Activated T-helper 2 cell treated with anti-CD3 and anti-CD28 coated beads, Interferon-gamma antibody, Interleukin-2, Interleukin-4, amounts not matched to agents 10 μg/mL and 5 μg/mL and 100 μg/mL, durations not matched to agents 14 hours and 24 hours and 36 hours (primary cell): ENCODE results near the gene MCEE. TPM values are rescaled to one million over a fixed set of nuclear protein-coding genes. Genes with fewer than 3 reads are reported as not detected.
"Not testable (repeated sequence)": the region's sequence is repeated elsewhere in the genome, so short reads cannot be mapped to it uniquely, and the experiment has no call there.

Source experiments
- DNase-seq: peaks from one replicate; pipeline ENCODE4 v3.0.0; 2021; ENCODE audit warnings: low spot score
- H3K27ac Mint-ChIP-seq: one replicate; pipeline ENCODE4 v1.8.0; 2021; ENCODE audit warnings: mixed read lengths
- H3K27me3 Mint-ChIP-seq: one replicate; pipeline ENCODE4 v1.8.0; 2021; ENCODE audit warnings: low read depth, mixed read lengths
- H3K36me3 Mint-ChIP-seq: one replicate; pipeline ENCODE4 v1.8.0; 2021; ENCODE audit warnings: low read depth, mixed read lengths
- H3K4me1 Mint-ChIP-seq: one replicate; pipeline ENCODE4 v1.8.0; 2021; ENCODE audit warnings: low read depth, mixed read lengths
- H3K4me3 Mint-ChIP-seq: one replicate; pipeline ENCODE4 v1.8.0; 2021; ENCODE audit warnings: low read depth, mild to moderate bottlenecking, moderate library complexity, mixed read lengths
- H3K9me3 Mint-ChIP-seq: one replicate; pipeline ENCODE4 v1.8.0; 2021; ENCODE audit warnings: mixed read lengths
- intact Hi-C: fragments of 100-400 bp; cut with micrococcal nuclease; formaldehyde crosslinking; loops from one replicate; pipeline ENCODE4 v1.15.1; 2023
- total RNA-seq: library from RNA; stranded (reverse); gene quantifications from 2 replicates; pipeline ENCODE4 v1.2.3, GENCODE V29; 2022

Gene MCEE
- total RNA-seq, 1 donor from 2014 or later, result 12.8 TPM

GRCh38 chr2:71150082-71150816 lies 20.2 kb upstream of the MCEE start:
- H3K9me3 Mint-ChIP-seq, result no peaks in the 10 kb centered on the region
- peaks cover 50% of the 10 kb centered on the region for H3K36me3 Mint-ChIP-seq
- DNase-seq, result no peak
- H3K27ac Mint-ChIP-seq, result no peak overlapping the region
- H3K4me3 Mint-ChIP-seq, result no peak overlapping the region
- intact Hi-C loops, result no loop called here
- H3K4me1 Mint-ChIP-seq, result no peaks in the 10 kb centered on the region
- no peaks in the 10 kb centered on the region for H3K27me3 Mint-ChIP-seq

GRCh38 chr2:71148506-71149063 lies 18.6 kb upstream of the MCEE start:
- no peak for DNase-seq
- no peaks in the 10 kb centered on the region for H3K27me3 Mint-ChIP-seq
- H3K9me3 Mint-ChIP-seq, result no peaks in the 10 kb centered on the region
- H3K27ac Mint-ChIP-seq, result no peak overlapping the region
- H3K4me1 Mint-ChIP-seq, result no peaks in the 10 kb centered on the region
- H3K4me3 Mint-ChIP-seq, result no peak overlapping the region
- H3K36me3 Mint-ChIP-seq, result peaks cover 67% of the 10 kb centered on the region
- intact Hi-C loops, result no loop called here

DNA sequence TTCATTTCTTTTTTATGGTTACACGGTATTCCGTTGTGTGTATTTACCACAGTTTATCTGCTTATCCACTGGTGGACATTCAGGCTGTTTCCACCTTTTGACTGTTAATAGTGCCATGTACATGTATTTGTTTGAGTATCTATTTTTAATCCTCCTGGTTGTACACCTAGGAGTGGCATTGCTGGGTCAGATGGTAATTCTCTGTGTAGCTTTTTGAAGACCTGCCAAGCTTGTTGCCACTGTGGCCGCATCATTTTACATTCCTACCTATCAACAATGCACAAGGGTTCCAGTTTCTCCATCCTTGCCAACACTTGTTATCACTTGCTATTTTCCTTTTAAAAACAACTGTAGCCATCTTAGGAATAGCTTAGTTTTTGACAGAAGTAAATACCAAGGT lies 13.8 kb upstream of the MCEE start:
- Mint-ChIP-seq H3K4me1 (peaks cover 4% of the 10 kb centered on the region), H3K36me3 (peaks cover 85% of the 10 kb centered on the region), H3K4me3 (no peak overlapping the region), H3K9me3 (no peaks in the 10 kb centered on the region), H3K27me3 (no peaks in the 10 kb centered on the region), H3K27ac (no peak overlapping the region)
- intact Hi-C loops, result no loop called here
- no peak for DNase-seq

DNA sequence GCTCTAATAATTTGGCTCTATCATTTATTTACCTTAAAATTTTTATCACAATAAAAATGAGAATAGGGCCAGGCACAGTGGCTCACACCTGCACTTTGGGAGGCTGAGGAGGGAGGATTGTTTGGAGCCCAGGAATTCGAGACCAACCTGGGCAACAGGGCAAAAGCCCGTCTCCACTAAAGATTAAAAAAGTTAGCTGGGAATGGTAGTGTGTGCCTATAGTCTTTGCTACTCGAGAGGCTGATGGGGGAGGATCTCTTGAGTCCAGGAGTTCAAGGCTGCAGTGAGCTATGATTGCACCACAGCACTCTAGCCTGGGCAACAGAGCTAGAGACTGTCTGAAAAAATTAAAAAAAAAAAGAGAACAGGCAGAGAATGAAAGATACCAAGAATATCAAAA lies 6.1 kb upstream of the MCEE start:
- Mint-ChIP-seq H3K27me3 (no peaks in the 10 kb centered on the region), H3K4me3 (no peak overlapping the region), H3K27ac (no peak overlapping the region), H3K9me3 (no peaks in the 10 kb centered on the region), H3K4me1 (peaks cover 4% of the 10 kb centered on the region), H3K36me3 (peaks cover 55% of the 10 kb centered on the region)
- intact Hi-C loops, result loop anchor here (10.0 kb wide), 1 partner anchor 139 kb away; no protein-coding TSS in a partner anchor
- DNase-seq, result no peak

GRCh38 chr2:71133603-71134002 lies 3.6 kb upstream of the MCEE start:
- Mint-ChIP-seq H3K36me3 (peaks cover 37% of the 10 kb centered on the region), H3K4me1 (peaks cover 6% of the 10 kb centered on the region), H3K27me3 (no peaks in the 10 kb centered on the region), H3K27ac (no peak overlapping the region), H3K9me3 (no peaks in the 10 kb centered on the region), H3K4me3 (no peak overlapping the region)
- intact Hi-C loops, result loop anchor here (10.0 kb wide), 1 partner anchor 141 kb away; no protein-coding TSS in a partner anchor
- no peak for DNase-seq

GRCh38 chr2:71131387-71132166 lies 1.5 kb upstream of the MCEE start:
- peaks cover 25% of the 10 kb centered on the region for H3K36me3 Mint-ChIP-seq
- intact Hi-C loops, result loop anchor here (2.0 to 10.0 kb wide), 2 partner anchors 143 to 199 kb away; partner anchors contain the start of gene ZNF638
- peaks cover 13% of the 10 kb centered on the region for H3K4me1 Mint-ChIP-seq

DNA sequence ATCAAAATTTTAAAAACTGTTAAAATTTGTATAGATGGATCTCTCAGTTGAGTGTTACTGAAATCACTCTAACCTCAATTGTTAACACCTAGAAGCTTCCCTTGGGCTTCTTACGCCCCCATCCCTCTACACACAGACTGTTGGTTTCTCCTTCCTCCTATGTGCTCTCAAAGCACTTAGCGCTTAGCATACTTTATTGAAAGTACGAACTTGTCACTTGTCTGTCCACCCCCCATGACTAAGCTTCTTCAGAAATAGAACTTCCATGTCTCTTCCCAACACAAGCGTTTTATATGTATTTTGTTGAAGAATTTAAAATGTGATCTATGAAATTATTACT lies 846 bp upstream of the MCEE start:
- Mint-ChIP-seq H3K9me3 (no peaks in the 10 kb centered on the region), H3K36me3 (peaks cover 20% of the 10 kb centered on the region), H3K27me3 (no peaks in the 10 kb centered on the region), H3K4me1 (peaks cover 13% of the 10 kb centered on the region), H3K27ac (no peak overlapping the region), H3K4me3 (no peak overlapping the region)
- no peak for DNase-seq
- intact Hi-C loops, result loop anchor here (1.0 to 10.0 kb wide), 4 partner anchors 63 to 200 kb away; partner anchors contain the start of genes NAGK, PAIP2B and ZNF638

More at GRCh38 chr2:71131387-71132166, 1.5 kb upstream of the MCEE start:
- not testable (repeated sequence) for H3K9me3 Mint-ChIP-seq, H3K27me3 Mint-ChIP-seq, DNase-seq, H3K4me3 Mint-ChIP-seq, H3K27ac Mint-ChIP-seq

DNA sequence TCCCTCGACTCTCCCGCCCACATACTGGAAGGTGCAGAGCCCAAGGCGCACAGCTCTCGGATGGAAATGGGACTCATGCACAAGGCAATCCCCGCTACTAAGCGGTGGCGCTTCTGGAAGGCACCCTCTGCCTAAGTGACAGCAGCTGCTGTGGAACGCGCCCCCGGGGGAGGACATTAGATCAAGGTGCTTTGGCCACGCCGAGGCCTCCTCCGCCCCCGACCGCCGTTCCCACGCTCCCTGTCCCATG lies 202 bp downstream of the MCEE start:
- Mint-ChIP-seq H3K36me3 (peaks cover 17% of the 10 kb centered on the region), H3K4me3 (no peak overlapping the region), H3K9me3 (no peaks in the 10 kb centered on the region), H3K27ac (no peak overlapping the region), H3K4me1 (peaks cover 13% of the 10 kb centered on the region), H3K27me3 (no peaks in the 10 kb centered on the region)
- intact Hi-C loops, result loop anchor here (1.0 to 10.0 kb wide), 4 partner anchors 62 to 201 kb away; partner anchors contain the start of genes NAGK, PAIP2B and ZNF638
- no peak for DNase-seq

DNA sequence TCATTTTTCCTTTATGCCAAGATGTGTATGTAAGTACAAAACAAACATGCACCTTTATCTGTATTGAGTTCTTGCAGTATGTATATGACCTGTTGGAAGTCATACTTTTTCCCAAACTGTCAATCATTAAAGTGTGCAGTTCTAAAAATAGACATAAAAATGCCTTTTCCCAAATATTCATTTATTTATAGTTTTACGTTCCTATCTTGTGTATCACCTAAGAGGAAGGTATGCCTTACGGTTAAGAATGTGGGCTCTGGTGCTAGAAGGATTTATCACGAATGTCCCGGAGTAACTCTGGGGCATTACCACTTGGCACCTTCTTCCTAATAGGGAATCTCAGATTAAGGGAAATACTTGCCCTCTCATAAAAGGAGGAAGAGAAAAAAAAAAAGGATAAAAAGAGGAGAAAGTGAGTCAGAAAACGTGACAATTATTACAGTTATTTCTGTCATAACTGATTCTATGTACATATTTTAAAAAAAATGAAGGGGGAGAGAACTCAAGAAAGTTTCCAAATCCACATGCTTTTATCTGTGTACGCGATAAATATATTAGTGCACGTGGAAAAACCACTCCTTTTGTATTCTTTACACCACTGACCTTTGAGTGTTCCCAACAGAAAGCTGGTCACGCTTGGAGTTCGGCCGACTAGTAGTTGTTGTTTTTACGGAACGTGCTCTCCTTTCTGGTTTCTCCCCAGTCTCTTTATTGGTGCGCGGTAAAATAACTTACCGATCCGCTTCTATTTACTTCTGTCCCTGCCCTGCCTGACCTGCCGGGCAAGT lies 721 bp downstream of the MCEE start:
- H3K36me3 Mint-ChIP-seq, result peaks cover 11% of the 10 kb centered on the region
- intact Hi-C loops, result no loop called here
- H3K27me3 Mint-ChIP-seq, result no peaks in the 10 kb centered on the region
- no peak overlapping the region for H3K27ac Mint-ChIP-seq
- peaks cover 13% of the 10 kb centered on the region for H3K4me1 Mint-ChIP-seq
- no peak overlapping the region for H3K4me3 Mint-ChIP-seq
- H3K9me3 Mint-ChIP-seq, result no peaks in the 10 kb centered on the region
- no peak for DNase-seq

- intact Hi-C loops, result no loop called here
- peaks cover 19% of the 10 kb centered on the region for H3K36me3 Mint-ChIP-seq
- H3K27ac Mint-ChIP-seq, result no peak overlapping the region
- H3K9me3 Mint-ChIP-seq, result no peaks in the 10 kb centered on the region
- DNase-seq, result no peak
- no peak overlapping the region for H3K4me3 Mint-ChIP-seq
- H3K27me3 Mint-ChIP-seq, result no peaks in the 10 kb centered on the region
- H3K4me1 Mint-ChIP-seq, result peaks cover 13% of the 10 kb centered on the region
Observed at GRCh38 chr2:71126957-71127356, 3.1 kb downstream of the MCEE start.

DNA sequence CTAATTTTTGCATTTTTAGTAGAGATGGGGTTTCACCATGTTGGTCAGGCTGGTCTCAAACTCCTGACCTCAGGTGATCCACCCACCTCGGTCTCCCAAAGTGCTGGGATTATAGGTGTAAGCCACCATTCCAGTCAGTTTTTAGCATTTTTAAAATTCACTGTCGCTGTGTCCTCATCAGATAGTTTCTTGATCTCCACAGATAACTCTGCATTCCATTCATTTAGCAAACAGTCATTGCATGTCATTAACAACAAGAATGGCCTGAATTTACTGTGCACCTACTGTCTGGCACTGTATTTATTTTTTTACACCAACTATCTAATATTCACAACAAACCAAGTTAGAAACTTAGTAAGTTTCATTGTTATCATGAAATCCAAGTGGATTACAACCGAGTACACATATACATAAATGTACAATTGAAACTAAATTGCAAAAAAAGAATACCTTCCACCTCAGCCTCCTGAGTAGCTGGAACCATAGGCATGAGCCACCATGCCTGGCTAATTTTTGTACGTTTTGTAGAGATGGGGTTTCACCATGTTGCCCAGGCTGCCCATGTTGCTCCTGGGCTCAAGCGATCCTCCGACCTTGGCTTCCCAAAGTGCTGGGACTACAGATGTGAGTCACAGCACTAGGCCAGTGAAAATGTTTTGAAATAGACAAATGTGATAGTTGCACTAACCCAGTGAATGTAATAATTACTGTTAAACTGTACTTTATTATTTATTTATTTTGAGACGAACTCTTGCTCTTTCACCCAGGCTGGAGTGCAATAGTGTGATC lies 4.3 kb downstream of the MCEE start:
- Mint-ChIP-seq H3K27ac (no peak overlapping the region), H3K4me1 (peaks cover 13% of the 10 kb centered on the region)

More for the DNA sequence above, 4.3 kb downstream of the MCEE start:
- intact Hi-C loops, result no loop called here
- Mint-ChIP-seq H3K27me3 (no peaks in the 10 kb centered on the region), H3K9me3 (no peaks in the 10 kb centered on the region), H3K4me3 (no peak overlapping the region), H3K36me3 (peaks cover 25% of the 10 kb centered on the region)
- DNase-seq, result no peak
